Tibial artery (tissue), 4 donors: ENCODE measurements around the gene GSDMA.

Experiments
- DNase-seq, 2 donors: peaks; one replicate each; pipeline ENCODE4 v3.0.0-alpha.2; 2019
- H3K27ac ChIP-seq, 2 donors: fragments of 200-600 bp; sonication (generic) in 1 of 2; 1 replicate in 1 of 2; 2 replicates in 1 of 2; pipeline ENCODE4 v1.5.1; 2018 to 2019; ENCODE audit warnings: mild to moderate bottlenecking in 1 of 2
- H3K27me3 ChIP-seq, 2 donors: fragments of 200-600 bp; sonication (generic) in 1 of 2; one replicate each; pipeline versions ENCODE4 v1.5.1 to v1.6.0; 2016 to 2019
- H3K36me3 ChIP-seq, 3 donors: fragments of 200-600 bp; sonication (generic) in 2 of 3; one replicate each; pipeline ENCODE4 v1.5.1; 2016 to 2019; ENCODE audit warnings: mild to moderate bottlenecking in 2 of 3
- H3K4me1 ChIP-seq, 4 donors: fragments of 200-600 bp; sonication (generic) in 2 of 4; 1 replicate in 3 of 4; 2 replicates in 1 of 4; pipeline ENCODE4 v1.5.1; 2016 to 2019
- H3K4me3 ChIP-seq, 2 donors: fragments of 200-600 bp; sonication (generic) in 1 of 2; 1 replicate in 1 of 2; 2 replicates in 1 of 2; pipeline ENCODE4 v1.5.1; 2018 to 2019; ENCODE audit warnings: mild to moderate bottlenecking in 2 of 2
- H3K9me3 ChIP-seq, 3 donors: fragments of 200-600 bp; sonication (generic) in 1 of 3; one replicate each; pipeline ENCODE4 v1.5.1; 2016 to 2019
- intact Hi-C: fragments of 100-400 bp; cut with DNase I; formaldehyde crosslinking; loops from one replicate; pipeline ENCODE4 v1.15.0; 2023; ENCODE audit warnings: low total_unique reads
- TF ChIP-seq, protein P1 (sequence below), 2 experiments: fragments of 200-600 bp in 1 of 2; fragments of 450-650 bp in 1 of 2; IDR thresholded peaks; one replicate each; pipeline ENCODE4 v1.5.1; 2017 to 2019; ENCODE audit warnings: antibody characterized with exemption in 2 of 2, mild to moderate bottlenecking in 1 of 2, moderate library complexity in 1 of 2

Gene GSDMA

GRCh38 chr17:39935909-39936308, 26.9 kb upstream of the GSDMA start:
- Histone ChIP-seq H3K9me3 (no peaks in the 10 kb centered on the region), H3K4me3 (no peak overlapping the region), H3K27me3 (peaks cover 0 to 3% of the 10 kb centered on the region in 2 donors), H3K27ac (no peak overlapping the region), H3K4me1 (peaks cover 0 to 9% (median 8%) of the 10 kb centered on the region in 4 donors), H3K36me3 (no peaks in the 10 kb centered on the region)
- intact Hi-C loops = no loop called here
- DNase-seq = no peak
- TF ChIP-seq, protein P1, sequence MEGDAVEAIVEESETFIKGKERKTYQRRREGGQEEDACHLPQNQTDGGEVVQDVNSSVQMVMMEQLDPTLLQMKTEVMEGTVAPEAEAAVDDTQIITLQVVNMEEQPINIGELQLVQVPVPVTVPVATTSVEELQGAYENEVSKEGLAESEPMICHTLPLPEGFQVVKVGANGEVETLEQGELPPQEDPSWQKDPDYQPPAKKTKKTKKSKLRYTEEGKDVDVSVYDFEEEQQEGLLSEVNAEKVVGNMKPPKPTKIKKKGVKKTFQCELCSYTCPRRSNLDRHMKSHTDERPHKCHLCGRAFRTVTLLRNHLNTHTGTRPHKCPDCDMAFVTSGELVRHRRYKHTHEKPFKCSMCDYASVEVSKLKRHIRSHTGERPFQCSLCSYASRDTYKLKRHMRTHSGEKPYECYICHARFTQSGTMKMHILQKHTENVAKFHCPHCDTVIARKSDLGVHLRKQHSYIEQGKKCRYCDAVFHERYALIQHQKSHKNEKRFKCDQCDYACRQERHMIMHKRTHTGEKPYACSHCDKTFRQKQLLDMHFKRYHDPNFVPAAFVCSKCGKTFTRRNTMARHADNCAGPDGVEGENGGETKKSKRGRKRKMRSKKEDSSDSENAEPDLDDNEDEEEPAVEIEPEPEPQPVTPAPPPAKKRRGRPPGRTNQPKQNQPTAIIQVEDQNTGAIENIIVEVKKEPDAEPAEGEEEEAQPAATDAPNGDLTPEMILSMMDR (IDR thresholded peaks at IDR 0.05) = no peak

DNA sequence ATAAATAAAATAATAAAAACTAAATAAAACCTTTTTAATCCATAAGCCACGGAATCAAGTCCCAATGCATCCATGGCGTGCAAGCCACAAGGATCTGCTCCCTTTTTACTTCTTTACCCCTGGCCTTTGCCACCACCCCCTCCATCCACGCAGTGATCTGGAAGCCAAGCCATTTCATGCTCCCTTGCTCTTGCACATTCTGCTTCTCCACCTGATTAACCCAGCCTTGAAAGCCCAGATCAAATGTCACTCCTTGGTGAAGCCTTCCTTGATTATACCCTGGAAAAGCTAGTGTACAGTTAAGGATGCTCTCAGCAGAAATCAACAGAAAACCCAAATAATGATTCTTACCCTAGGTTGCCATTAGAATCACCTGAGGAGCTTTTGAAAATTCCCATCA, 25.4 kb upstream of the GSDMA start:
- intact Hi-C loops = no loop called here
- no peaks in the 10 kb centered on the region for H3K9me3 ChIP-seq
- H3K4me3 ChIP-seq = no peak overlapping the region
- peaks cover 0 to 3% of the 10 kb centered on the region in 2 donors for H3K27me3 ChIP-seq
- H3K36me3 ChIP-seq = no peaks in the 10 kb centered on the region
- no peak overlapping the region for H3K27ac ChIP-seq
- H3K4me1 ChIP-seq = peaks cover 0 to 9% (median 8%) of the 10 kb centered on the region in 4 donors
- DNase-seq = no peak
- TF ChIP-seq, protein P1 (IDR thresholded peaks at IDR 0.05) = no peak

DNA sequence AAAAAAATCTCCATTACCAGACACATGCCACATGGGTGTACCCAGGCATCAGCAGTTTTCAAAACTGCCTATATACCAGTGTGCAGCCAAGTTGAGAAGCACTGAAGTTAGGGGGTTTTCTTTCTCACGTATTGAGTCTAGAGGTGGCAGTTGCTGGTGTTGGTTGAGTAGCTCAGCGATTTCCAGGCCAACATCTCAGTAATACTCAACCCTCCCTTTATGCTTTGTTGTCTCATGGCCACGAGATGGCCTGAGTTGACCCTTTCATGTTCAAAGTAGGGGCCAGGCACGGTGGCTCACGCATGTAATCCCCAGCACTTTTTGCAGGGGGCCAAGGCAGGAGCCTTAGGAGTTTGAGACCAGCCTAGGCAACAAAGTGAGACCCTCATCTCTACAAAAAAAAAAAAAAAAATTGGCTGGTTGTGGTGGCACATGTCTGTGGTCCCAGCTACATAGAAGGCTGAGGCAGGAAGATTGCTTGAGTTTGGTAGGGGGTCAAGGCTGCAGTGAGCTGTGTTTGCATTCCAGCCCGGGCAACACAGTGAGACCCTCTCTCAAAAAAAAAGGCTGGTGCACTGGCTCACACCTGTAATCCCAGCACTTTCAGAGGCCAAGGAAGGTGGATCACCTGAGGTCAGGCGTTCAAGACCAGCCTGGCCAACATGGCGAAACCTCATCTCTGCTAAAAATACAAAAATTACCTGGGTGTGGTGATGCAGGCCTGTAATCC, 24.5 kb upstream of the GSDMA start:
- intact Hi-C loops = no loop called here
- Histone ChIP-seq H3K27me3 (peaks cover 0 to 11% of the 10 kb centered on the region in 2 donors), H3K9me3 (no peaks in the 10 kb centered on the region), H3K4me1 (peaks cover 0 to 9% (median 8%) of the 10 kb centered on the region in 4 donors), H3K36me3 (no peaks in the 10 kb centered on the region), H3K27ac (no peak overlapping the region), H3K4me3 (no peak overlapping the region)
- DNase-seq = no peak
- TF ChIP-seq, protein P1 (IDR thresholded peaks at IDR 0.05) = no peak

- Histone ChIP-seq H3K9me3 (no peaks in the 10 kb centered on the region), H3K36me3 (no peaks in the 10 kb centered on the region), H3K4me1 (peaks cover 0 to 3% (median 3%) of the 10 kb centered on the region in 4 donors), H3K4me3 (no peak overlapping the region), H3K27ac (no peak overlapping the region), H3K27me3 (peaks cover 0 to 19% of the 10 kb centered on the region in 2 donors)
- intact Hi-C loops = no loop called here
- no peak for DNase-seq
- TF ChIP-seq, protein P1 (IDR thresholded peaks at IDR 0.05) = no peak
Observed at GRCh38 chr17:39939106-39939505, 23.7 kb upstream of the GSDMA start.

DNA sequence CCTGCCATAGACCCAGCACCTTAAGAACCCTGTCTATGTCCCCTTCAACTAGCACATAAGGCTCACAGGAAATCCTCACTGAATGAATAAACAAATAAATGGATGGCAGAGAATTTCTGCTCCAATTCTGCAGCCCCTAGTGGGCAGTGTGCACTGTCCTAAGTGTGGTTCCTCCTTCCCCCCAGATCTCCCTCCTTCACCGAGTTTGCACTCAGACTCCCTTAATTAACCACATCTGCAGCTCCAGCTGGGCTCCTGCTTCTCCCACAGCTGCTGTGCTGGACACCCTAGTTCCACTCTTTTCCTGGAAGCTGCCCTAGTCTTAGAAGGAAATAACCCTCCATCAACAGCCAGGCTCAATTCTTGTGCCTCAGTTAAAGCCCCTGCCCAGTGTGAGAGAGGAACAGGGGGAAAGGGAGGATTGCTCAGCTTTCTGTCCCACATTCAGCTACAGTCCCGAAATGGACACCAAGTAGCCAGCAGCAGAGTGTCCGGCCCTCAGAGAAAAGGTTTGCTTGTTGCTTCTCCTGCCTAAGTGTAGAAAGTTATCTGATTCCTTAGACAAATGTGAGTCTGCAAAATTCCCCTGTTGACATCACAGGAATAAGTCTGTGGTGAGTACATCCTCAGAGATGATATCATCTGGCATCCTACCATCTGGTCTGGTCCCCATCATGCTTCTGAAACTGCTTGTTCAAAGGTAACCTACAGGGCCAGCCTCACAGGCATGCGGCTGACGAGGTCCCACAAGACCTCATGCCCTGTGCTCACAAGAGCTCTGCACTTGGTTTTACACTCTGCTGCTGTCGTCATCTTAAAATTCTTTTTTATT, 23.0 kb upstream of the GSDMA start:
- intact Hi-C loops = no loop called here
- H3K27me3 ChIP-seq = peaks cover 0 to 19% of the 10 kb centered on the region in 2 donors
- no peak overlapping the region for H3K4me3 ChIP-seq
- no peak overlapping the region for H3K27ac ChIP-seq
- no peak for DNase-seq
- H3K4me1 ChIP-seq = peaks cover 0 to 4% (median 0%) of the 10 kb centered on the region in 4 donors
- H3K36me3 ChIP-seq = no peaks in the 10 kb centered on the region
- TF ChIP-seq, protein P1 (IDR thresholded peaks at IDR 0.05) = no peak
- no peaks in the 10 kb centered on the region for H3K9me3 ChIP-seq
